Fibroblast of pulmonary artery (primary cell): ENCODE data around the gene CC2D1B.

Experiments used
- DNase-seq: peaks from one replicate; pipeline ENCODE4 v3.0.0-alpha.2; 2010; ENCODE audit warnings: low read depth
- H3K4me3 ChIP-seq: replicated peaks from 2 replicates; pipeline ENCODE4 v1.5.1; 2011; ENCODE audit warnings: low read depth, mild to moderate bottlenecking, control low read depth, low read length, moderate library complexity
- TF ChIP-seq, protein P1 (sequence below): IDR thresholded peaks from 2 replicates; pipeline ENCODE4 v1.5.1; 2011; ENCODE audit warnings: mild to moderate bottlenecking, control low read depth, low read length, inconsistent platforms; ENCODE audit errors: missing control alignments

CC2D1B gene

DNA sequence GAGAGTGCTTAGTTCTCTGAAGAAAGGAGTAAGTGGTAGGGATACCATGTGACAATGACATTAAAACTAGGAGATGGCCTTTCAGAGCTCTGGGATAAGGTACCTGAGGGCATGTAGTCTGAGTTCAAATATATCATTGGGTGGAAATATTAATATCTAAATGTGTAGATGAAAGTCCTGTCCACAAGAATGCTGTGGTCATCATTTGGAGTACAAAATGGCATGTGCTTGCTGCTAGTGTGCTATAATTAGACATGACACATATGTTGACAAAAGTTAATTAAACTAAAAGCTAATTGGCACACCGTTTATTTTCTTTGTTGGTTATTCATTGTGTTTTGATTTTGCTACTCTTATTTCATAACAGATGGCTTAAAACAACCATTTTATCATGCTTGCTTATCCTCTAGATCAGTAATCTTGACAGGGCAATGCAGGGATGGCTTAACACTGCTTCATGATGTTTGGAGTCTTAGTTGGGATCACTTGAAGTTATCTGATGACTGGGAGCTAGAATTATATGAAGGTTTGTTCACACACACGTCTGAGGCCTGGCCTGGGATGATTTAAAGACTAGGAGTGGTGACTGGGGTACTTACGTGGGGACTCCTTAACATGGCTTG lies 31.0 kb downstream of the CC2D1B start:
- TF ChIP-seq, protein P1, sequence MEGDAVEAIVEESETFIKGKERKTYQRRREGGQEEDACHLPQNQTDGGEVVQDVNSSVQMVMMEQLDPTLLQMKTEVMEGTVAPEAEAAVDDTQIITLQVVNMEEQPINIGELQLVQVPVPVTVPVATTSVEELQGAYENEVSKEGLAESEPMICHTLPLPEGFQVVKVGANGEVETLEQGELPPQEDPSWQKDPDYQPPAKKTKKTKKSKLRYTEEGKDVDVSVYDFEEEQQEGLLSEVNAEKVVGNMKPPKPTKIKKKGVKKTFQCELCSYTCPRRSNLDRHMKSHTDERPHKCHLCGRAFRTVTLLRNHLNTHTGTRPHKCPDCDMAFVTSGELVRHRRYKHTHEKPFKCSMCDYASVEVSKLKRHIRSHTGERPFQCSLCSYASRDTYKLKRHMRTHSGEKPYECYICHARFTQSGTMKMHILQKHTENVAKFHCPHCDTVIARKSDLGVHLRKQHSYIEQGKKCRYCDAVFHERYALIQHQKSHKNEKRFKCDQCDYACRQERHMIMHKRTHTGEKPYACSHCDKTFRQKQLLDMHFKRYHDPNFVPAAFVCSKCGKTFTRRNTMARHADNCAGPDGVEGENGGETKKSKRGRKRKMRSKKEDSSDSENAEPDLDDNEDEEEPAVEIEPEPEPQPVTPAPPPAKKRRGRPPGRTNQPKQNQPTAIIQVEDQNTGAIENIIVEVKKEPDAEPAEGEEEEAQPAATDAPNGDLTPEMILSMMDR = no peak
- DNase-seq = no peak
- no peak overlapping the region for H3K4me3 ChIP-seq

DNA sequence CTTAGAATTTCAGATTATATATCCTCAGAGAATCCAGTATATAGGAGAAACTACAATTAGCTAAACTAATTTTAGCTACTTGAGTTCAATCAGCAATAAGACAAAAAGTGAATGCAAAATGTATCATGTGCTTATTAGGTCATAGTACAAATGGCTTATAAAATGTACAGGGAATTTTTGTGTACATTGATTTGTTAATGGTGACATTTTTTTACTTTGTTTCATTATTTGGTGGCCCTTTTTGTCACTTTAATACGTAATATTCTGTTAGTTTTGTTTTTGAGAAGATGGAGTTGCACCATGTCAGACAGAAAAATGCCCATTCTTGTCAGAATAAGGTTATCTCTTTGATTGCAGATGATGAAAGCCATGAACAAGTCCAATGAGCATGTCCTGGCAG lies 33.6 kb downstream of the CC2D1B start:
- TF ChIP-seq, protein P1 = no peak
- H3K4me3 ChIP-seq = no peak overlapping the region
- no peak for DNase-seq

DNA sequence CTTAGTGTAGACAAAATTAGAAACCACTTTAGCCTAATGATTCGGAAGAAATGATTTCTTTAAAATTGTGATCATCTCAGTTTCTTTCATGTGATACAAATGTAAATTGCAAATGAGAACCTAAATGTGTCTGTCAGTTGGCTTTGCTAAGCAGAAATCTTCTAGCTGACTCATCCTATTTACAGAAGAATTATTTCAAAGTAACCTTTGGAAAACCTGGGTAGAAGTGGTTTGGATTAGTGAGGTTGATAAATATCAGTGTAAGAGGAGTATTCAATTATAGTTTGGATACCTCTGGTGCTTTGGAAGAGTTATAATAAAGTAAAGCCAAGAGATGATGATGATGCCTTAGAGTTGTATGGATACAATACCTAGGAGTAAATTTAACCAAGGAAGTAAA lies 37.4 kb downstream of the CC2D1B start:
- TF ChIP-seq, protein P1 = no peak
- DNase-seq = no peak
- H3K4me3 ChIP-seq = no peak overlapping the region

DNA sequence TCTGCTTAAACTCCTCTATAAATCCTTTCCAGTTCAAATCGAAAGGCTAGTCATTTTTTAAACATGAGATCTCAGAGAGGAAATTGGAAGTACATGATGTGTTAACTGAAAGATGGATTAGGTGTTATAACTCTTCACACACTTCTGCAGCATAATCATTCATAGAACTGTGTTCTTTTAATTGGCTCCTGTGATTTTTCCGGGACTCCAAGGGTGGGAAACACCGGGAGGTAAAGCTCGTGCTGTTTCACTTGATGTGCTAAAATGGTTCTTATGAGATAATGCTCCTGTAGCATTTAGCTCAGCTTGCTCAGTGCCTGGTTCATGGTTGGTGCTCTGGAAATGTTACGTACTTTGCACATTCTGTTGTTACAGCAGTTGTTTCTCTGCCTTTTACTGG lies 40.2 kb downstream of the CC2D1B start:
- TF ChIP-seq, protein P1 = no peak
- no peak overlapping the region for H3K4me3 ChIP-seq
- no peak for DNase-seq

DNA sequence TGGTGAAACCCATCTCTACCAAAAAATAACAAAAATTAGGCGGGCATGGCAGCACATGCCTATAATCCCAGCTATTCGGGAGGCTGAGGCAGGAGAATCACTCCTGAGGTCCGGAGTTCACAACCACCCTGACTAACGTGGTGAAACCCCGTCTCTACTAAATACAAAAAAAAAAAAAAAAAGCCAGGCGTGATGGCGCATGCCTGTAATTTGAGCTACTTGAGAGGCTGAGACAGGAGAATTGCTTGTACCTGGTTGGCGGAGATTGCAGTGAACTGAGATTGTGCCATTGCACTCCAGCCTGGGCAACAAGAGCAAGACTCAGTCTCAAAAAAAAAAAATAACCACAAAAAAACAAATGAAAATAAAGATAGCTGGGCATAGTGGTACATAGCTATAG lies 42.3 kb downstream of the CC2D1B start:
- no peak overlapping the region for H3K4me3 ChIP-seq
- TF ChIP-seq, protein P1 = no peak
- no peak for DNase-seq

DNA sequence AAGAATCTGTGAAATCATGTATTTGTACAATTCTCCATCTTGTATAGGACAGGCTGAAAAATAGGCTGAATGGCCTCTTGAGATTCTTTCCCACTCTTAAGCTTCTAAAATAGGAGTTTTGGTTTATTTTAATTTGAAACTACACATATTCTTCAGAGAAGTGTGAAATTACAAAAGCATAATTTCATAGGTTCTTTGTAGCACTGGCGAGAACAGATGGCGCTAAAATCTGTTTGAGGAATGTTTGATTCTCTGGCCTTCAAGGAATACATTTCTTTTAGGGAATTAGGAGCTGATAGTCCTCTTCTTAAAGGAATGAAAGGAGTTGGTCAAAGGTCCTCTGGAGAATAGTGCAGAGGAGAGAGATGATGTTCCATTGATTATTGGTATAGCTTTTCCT lies 44.9 kb downstream of the CC2D1B start:
- no peak overlapping the region for H3K4me3 ChIP-seq
- no peak for DNase-seq
- TF ChIP-seq, protein P1 = no peak
